ENCODE results near the gene TTC12.

The TTC12 gene

DNA sequence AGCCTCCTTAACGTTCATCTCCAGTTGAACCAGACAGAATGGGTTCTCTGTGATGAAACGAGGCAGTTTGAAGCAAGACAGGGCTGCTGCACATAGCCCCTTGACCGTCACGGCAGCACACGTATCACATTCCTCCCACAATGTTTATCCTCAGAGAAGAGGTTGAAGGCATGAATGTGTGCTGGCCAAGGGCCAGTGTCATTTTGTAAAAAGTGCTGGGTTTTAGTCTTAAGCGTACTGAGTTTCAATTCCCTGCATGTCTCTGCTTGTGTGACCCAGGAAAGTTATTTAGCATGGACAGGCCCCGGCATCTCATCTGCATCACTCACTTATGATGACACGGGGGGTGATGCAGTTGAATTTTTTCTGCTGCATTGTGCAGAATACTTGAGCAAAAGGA lies 31.6 kb downstream of the TTC12 start:
- in situ Hi-C loops (cut with HindIII; ENCODE audit: low pct_ligation_motif_present, low sequenced_read_pairs): no loop called here
- DNase-seq: no peak
- TF ChIP-seq, protein P1, sequence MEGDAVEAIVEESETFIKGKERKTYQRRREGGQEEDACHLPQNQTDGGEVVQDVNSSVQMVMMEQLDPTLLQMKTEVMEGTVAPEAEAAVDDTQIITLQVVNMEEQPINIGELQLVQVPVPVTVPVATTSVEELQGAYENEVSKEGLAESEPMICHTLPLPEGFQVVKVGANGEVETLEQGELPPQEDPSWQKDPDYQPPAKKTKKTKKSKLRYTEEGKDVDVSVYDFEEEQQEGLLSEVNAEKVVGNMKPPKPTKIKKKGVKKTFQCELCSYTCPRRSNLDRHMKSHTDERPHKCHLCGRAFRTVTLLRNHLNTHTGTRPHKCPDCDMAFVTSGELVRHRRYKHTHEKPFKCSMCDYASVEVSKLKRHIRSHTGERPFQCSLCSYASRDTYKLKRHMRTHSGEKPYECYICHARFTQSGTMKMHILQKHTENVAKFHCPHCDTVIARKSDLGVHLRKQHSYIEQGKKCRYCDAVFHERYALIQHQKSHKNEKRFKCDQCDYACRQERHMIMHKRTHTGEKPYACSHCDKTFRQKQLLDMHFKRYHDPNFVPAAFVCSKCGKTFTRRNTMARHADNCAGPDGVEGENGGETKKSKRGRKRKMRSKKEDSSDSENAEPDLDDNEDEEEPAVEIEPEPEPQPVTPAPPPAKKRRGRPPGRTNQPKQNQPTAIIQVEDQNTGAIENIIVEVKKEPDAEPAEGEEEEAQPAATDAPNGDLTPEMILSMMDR (IDR thresholded peaks at IDR 0.05; ENCODE audit: low read depth, low read length, missing control alignments): no peak
- H3K36me3 ChIP-seq (replicated peaks): no peaks in the 10 kb centered on the region
- H3K27me3 ChIP-seq (replicated peaks): no peaks in the 10 kb centered on the region
- H3K27ac ChIP-seq: no peak overlapping the region
- no peak overlapping the region for H3K4me3 ChIP-seq (ENCODE audit: low read depth, low read length)

DNA sequence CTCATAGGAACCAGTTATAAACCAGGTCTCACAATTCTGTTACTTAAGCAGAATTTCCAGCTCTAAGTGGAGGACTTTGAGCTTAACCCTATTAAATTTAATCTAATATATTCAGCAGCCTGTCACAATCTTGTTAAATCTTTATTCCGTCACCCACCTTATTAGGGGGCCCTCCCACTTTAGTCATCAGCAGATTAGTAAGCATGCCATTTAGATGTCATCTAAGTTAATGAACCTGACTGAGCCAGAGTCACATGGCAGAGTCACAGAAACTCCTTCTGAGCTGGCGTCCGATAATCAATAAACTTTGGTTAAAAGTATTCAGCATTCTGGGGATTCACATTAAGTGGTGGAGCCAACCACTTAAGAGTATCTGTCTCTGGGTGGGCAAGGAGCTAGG lies 35.1 kb downstream of the TTC12 start:
- no peaks in the 10 kb centered on the region for H3K36me3 ChIP-seq (replicated peaks)
- TF ChIP-seq, protein P1 (IDR thresholded peaks at IDR 0.05; ENCODE audit: low read depth, low read length, missing control alignments): no peak
- H3K4me3 ChIP-seq (ENCODE audit: low read depth, low read length): no peak overlapping the region
- no peaks in the 10 kb centered on the region for H3K27me3 ChIP-seq (replicated peaks)
- DNase-seq: no peak
- H3K27ac ChIP-seq: no peak overlapping the region
- in situ Hi-C loops (cut with HindIII; ENCODE audit: low pct_ligation_motif_present, low sequenced_read_pairs): no loop called here

DNA sequence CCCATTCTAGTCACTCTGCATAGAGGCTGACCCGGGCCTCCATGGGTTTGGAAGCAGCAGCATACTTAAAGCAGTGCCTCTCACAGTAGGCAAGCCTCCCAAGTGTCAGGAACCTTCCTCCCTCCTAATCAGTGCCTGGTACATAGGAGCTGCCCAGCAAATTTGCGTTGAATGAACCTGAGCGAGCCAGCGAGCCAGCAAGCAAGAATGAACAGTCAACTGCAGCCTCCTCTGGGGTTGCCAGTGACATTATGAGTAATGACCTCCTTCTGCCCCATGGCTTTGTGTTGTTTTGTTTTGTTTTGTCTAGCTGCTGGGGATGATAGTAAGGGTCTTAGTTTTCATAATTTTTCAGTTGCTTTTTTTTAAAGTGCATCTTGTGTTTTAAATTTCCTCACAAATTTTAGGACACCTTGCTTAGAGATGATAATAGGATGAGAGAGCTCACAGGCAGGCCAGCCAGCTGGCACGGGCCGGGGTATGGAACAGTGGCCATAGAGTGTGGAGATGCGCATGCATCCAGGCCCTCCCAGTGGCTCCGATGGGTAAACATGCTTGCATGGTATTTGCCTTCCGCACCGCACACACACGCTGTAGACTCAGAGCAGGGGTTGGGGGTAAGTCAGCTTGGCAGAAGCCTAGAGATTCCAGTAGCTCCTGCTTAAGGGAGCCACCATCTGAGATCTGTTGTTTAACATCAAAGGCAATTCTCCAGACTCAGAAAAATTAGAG lies 36.1 kb downstream of the TTC12 start:
- TF ChIP-seq, protein P1 (IDR thresholded peaks at IDR 0.05; ENCODE audit: low read depth, low read length, missing control alignments): no peak
- no peaks in the 10 kb centered on the region for H3K27me3 ChIP-seq (replicated peaks)
- in situ Hi-C loops (cut with HindIII; ENCODE audit: low pct_ligation_motif_present, low sequenced_read_pairs): no loop called here
- H3K4me3 ChIP-seq (ENCODE audit: low read depth, low read length): no peak overlapping the region
- no peak for DNase-seq
- no peak overlapping the region for H3K27ac ChIP-seq
- no peaks in the 10 kb centered on the region for H3K36me3 ChIP-seq (replicated peaks)

DNA sequence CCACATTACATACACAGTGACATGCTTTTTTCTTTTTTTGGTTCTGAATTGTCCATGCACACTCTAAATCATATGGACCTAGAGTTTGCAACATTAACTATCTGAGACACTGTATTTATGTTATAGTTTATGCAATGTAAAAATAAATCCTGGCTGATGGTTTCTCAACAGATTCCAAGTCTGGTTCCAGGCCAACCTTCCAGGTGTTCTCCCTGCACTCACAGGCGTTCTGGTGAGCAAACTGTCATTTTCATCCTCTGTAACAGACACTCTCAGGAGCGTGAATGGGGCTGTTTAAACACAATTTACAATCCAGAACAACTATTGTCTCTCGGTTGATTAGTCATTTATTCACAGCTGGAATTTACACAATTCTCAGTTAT lies 36.7 kb downstream of the TTC12 start:
- H3K36me3 ChIP-seq (replicated peaks): no peaks in the 10 kb centered on the region
- TF ChIP-seq, protein P1 (IDR thresholded peaks at IDR 0.05; ENCODE audit: low read depth, low read length, missing control alignments): no peak
- H3K27ac ChIP-seq: no peak overlapping the region
- H3K27me3 ChIP-seq (replicated peaks): no peaks in the 10 kb centered on the region
- in situ Hi-C loops (cut with HindIII; ENCODE audit: low pct_ligation_motif_present, low sequenced_read_pairs): no loop called here
- H3K4me3 ChIP-seq (ENCODE audit: low read depth, low read length): no peak overlapping the region
- no peak for DNase-seq

DNA sequence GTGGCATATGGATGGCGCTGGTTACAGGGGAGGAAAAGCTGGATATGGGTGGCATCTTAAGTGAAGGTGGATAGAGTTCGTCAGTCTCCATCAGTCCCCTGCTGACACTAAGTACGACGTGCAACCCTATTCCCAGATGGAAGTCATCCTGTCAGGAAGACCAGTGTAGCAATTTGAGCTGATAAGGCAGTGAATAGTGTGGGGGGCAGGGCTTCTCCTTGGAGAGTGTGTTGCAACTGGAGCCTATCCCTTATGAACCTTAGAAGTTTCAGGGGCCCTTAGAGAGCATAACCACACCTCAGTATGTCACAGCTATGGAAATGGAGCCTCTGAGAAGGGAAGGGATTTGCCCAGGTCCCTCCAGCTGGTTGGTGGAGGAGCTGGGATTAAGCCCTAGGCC lies 37.1 kb downstream of the TTC12 start:
- no peak overlapping the region for H3K4me3 ChIP-seq (ENCODE audit: low read depth, low read length)
- TF ChIP-seq, protein P1 (IDR thresholded peaks at IDR 0.05; ENCODE audit: low read depth, low read length, missing control alignments): no peak
- no peak for DNase-seq
- H3K27me3 ChIP-seq (replicated peaks): no peaks in the 10 kb centered on the region
- in situ Hi-C loops (cut with HindIII; ENCODE audit: low pct_ligation_motif_present, low sequenced_read_pairs): no loop called here
- H3K27ac ChIP-seq: no peak overlapping the region
- H3K36me3 ChIP-seq (replicated peaks): no peaks in the 10 kb centered on the region

DNA sequence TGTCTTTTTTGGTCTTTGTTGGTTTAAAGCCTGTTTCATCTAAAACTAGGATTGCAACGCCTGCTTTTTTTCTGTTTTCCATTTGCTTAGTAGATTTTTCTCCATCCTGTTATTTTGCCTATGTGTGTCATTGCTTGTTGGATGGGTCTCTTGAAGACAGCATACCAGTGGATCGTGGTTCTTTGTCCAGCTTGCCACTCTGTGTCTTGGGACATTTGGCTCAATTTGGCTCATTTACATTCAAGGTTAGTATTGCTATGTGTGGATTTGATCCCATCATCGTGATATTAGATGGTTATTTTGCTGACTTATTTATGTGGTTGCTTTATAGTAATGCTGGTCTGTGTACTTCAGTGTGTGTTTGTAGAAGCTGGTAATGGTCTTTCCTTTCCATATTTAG lies 41.8 kb downstream of the TTC12 start:
- Histone ChIP-seq H3K36me3 (replicated peaks) (no peaks in the 10 kb centered on the region), H3K27me3 (replicated peaks) (no peaks in the 10 kb centered on the region), H3K27ac (no peak overlapping the region), H3K4me3 (ENCODE audit: low read depth, low read length) (no peak overlapping the region)
- no peak for DNase-seq
- TF ChIP-seq, protein P1 (IDR thresholded peaks at IDR 0.05; ENCODE audit: low read depth, low read length, missing control alignments): no peak
- in situ Hi-C loops (cut with HindIII; ENCODE audit: low pct_ligation_motif_present, low sequenced_read_pairs): no loop called here
